ENCODE results near the gene PRRC1.
A peak's percentile ranks its signal among the peaks of the same experiment; 100 is the strongest.

The PRRC1 gene

DNA sequence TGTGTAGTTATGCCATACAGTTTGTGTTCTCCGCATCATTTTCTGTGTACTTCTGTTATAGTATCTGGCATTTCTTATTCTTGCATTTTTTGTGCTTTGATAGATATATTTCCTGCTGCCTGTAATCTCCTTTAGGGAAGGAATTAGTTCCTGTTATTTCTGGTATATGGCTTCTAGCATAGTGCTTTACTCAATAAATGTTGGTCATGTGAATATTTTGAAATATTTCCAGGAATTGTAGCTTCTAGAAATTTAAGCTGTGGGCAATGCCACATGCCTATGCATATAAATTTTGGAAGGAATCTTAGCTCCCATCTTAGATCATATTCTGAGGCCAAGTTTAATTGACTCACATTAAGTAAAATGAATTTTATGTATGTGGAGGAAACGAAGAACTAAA is 11.5 kb upstream of the PRRC1 start:
- DNase-seq (ENCODE audit: low read depth), result no peak
- no peak for TF ChIP-seq CTCF (conservative IDR thresholded peaks at IDR 0.05; ENCODE audit: low read length)
- H3K4me3 ChIP-seq (ENCODE audit: low read length), result no peak overlapping the region

DNA sequence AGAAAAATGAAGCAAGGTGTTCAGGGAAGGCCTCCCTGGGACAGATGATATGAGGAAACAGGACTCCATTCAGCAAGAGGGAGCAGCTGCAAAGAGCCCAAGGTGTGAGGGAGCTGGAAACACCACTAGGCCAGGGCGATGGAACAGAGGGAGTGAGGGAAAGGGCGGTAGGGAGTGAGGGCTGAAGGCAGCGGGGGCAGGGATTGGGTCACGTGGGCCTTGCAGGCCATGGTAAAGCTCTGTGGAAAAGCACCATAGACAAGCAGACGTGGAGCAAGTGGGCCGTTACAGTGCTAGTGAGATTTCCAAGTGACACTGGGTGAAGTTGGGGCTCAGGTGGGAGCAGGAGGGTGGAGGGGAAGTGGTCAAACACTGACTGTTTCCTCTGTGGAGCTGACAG is 10.8 kb upstream of the PRRC1 start:
- TF ChIP-seq CTCF (conservative IDR thresholded peaks at IDR 0.05; ENCODE audit: low read length), result no peak
- DNase-seq (ENCODE audit: low read depth), result no peak

DNA sequence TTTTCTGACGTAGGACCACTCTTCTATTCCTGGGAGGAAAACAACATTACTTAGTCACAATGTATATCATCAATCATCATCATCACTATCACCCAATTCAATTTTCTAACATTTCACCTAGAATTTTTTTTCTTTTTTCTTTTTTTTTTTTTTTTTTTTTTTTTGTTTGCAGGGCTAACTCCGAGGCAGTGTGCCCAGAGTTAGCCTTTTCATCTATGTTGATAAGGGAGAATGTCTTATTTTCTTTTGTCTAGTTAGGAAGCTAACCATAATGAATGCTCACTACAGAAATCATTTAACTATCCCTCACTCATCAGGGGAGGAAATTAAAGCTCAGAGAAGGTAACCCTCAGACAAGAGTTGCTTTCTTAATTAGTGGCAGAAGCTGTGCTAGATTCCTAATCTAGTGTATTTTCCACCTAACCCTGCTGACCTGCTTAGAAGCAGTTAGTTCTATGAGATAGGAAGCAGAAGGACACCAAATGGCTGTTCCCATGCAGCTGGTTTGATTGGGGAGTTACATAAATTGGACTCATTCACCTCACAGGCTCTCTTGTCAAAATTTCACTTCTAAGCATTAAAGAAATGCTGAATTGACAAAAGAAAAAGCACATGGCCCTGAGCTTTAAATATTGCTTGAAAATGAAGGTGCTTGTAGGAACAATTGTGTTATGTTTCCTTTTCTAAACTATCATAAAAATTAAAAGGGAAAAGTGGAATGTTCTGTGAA is 8.6 kb upstream of the PRRC1 start:
- TF ChIP-seq CTCF (conservative IDR thresholded peaks at IDR 0.05; ENCODE audit: low read length), result no peak
- DNase-seq (ENCODE audit: low read depth), result no peak
- no peak overlapping the region for H3K4me3 ChIP-seq (ENCODE audit: low read length)

More for the DNA sequence above, 10.8 kb upstream of the PRRC1 start:
- H3K4me3 ChIP-seq (ENCODE audit: low read length), result no peak overlapping the region

DNA sequence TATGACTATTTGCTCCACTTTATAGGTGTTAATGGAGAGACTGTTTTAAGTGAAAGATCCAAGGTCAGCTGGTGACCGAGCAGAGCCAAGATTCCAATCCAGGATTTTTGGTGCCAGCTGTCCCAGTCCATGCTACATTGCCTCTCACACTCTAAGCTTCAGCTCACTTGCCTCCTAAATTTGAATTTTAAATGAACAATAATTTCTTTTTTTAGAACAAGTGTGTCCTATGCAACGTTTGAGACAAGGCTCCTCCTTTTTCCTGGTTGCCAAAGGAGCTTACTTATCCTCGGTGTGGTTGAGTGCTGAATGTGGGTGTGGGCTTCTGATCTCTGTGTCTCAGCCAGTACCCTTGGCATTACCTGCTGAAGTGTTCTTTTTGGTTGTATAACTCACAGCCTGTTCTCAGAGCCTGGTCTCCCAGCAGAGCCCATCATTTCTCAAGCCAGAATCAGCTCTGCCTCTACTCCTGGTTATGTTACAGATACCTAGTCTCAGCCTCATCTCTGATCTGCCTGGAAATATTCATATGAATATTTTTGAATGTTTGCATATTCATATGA is 4.0 kb upstream of the PRRC1 start:
- no peak overlapping the region for H3K4me3 ChIP-seq (ENCODE audit: low read length)
- no peak for TF ChIP-seq CTCF (conservative IDR thresholded peaks at IDR 0.05; ENCODE audit: low read length)
- DNase-seq (ENCODE audit: low read depth), result no peak

DNA sequence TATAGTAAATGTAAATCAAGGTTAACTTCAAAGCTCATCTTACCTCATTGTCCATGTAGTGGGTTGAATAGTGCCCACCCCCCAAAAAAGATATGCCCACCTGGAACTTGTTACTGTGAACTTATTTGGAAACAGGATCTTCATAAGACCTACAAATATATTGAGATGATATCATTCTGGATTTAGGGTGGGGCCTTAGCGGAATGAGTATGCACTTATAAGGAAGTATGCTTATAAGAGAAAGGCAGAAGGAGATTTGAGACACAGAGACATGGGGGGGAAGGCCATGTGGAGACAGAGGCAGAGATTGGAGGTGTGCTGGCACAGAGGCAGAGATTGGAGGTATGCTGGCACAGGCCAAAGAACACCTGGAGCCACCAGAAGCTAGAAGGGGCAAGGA is 2.6 kb upstream of the PRRC1 start:
- no peak overlapping the region for H3K4me3 ChIP-seq (ENCODE audit: low read length)
- no peak for DNase-seq (ENCODE audit: low read depth)
- TF ChIP-seq CTCF (conservative IDR thresholded peaks at IDR 0.05; ENCODE audit: low read length), result no peak

GRCh38 chr5:127515693-127516440 is 1.6 kb upstream of the PRRC1 start:
- no peak for DNase-seq (ENCODE audit: low read depth)
- no peak for TF ChIP-seq CTCF (conservative IDR thresholded peaks at IDR 0.05; ENCODE audit: low read length)
- H3K4me3 ChIP-seq (ENCODE audit: low read length), result no peak overlapping the region

- H3K4me3 ChIP-seq (ENCODE audit: low read length), result peak overlapping the region; percentile 96
- TF ChIP-seq CTCF (conservative IDR thresholded peaks at IDR 0.05; ENCODE audit: low read length), result no peak
- DNase-seq (ENCODE audit: low read depth), result no peak
These were observed 345 bp upstream of the PRRC1 start for GRCh38 chr5:127517110-127517479.

Measured in AG10803 (cell line).